Testis (tissue), 3 donors: ENCODE measurements around the gene RASGRF1. TPM values are rescaled to one million over a fixed set of nuclear protein-coding genes. Genes with fewer than 3 reads are reported as not detected.

ENCODE experiments used
- DNase-seq: peaks from one replicate; pipeline ENCODE4 v3.0.0-alpha.2; 2019
- H3K27ac ChIP-seq, 2 donors: fragments of 200-600 bp; sonication (generic); one replicate each; pipeline ENCODE4 v1.5.1; 2019
- H3K27me3 ChIP-seq: fragments of 200-600 bp; sonication (generic); one replicate; pipeline ENCODE4 v1.5.1; 2019
- H3K36me3 ChIP-seq: fragments of 200-600 bp; sonication (generic); one replicate; pipeline ENCODE4 v1.5.1; 2017; ENCODE audit warnings: low read depth; ENCODE audit errors: missing control alignments
- H3K4me1 ChIP-seq: fragments of 200-600 bp; sonication (generic); one replicate; pipeline ENCODE4 v1.5.1; 2019
- H3K4me3 ChIP-seq, 2 donors: fragments of 200-600 bp; sonication (generic); one replicate each; pipeline ENCODE4 v1.5.1; 2017 to 2019
- H3K9me3 ChIP-seq: fragments of 200-600 bp; sonication (generic); one replicate; pipeline ENCODE4 v1.5.1; 2017
- CTCF ChIP-seq, 3 experiments: fragments of 450-650 bp in 2 of 3; fragments of 200-600 bp in 1 of 3; sonication (generic) in 1 of 3; IDR thresholded peaks; one replicate each; pipeline ENCODE4 v1.5.1; 2016 to 2019; ENCODE audit warnings: antibody characterized with exemption in 3 of 3, mild to moderate bottlenecking in 2 of 3, moderate library complexity in 1 of 3
- POLR2A ChIP-seq: fragments of 450-650 bp; IDR thresholded peaks from one replicate; pipeline ENCODE4 v1.6.1; 2017; ENCODE audit warnings: antibody characterized with exemption, mild to moderate bottlenecking, moderate library complexity
- WGBS, 2 donors: methylation state at CpG; one replicate each; pipeline ENCODE4 v1.1.5; 2018; 5-methylcytosine and 5-hydroxymethylcytosine counted together
- intact Hi-C: fragments of 100-400 bp; cut with DNase I; formaldehyde crosslinking; loops from one replicate; pipeline ENCODE4 v1.15.1; 2023; ENCODE audit warnings: low total_unique reads
- polyA plus RNA-seq: library from polyadenylated mRNA; stranded (reverse); fragments of 350-450 nt; fragmentation: Illumina TruSeq; extraction: RNeasy Lipid Tissue Mini Kit (QIAGEN cat#74804); gene quantifications from one replicate; pipeline ENCODE4 v1.2.3, GENCODE V29; 2014; ENCODE audit warnings: low read depth, low replicate concordance; ENCODE audit not compliant: insufficient read depth
- total RNA-seq, 2 donors: library from RNA; depleted of rRNA; stranded (reverse); fragments of >200 nt; gene quantifications; one replicate each; pipeline ENCODE4 v1.2.3, GENCODE V29; 2016

Gene RASGRF1
- total and polyA plus RNA-seq, 3 donors from 2014 or later = 2.6 to 3.3 (median 3.1) TPM

- no peaks in the 10 kb centered on the region for H3K36me3 ChIP-seq
- intact Hi-C loops = no loop called here
- no peaks in the 10 kb centered on the region for H3K27me3 ChIP-seq
- TF ChIP-seq POLR2A (no peak), CTCF (IDR thresholded peaks at IDR 0.05) (no peak)
- H3K4me1 ChIP-seq = no peaks in the 10 kb centered on the region
- H3K4me3 ChIP-seq = no peak overlapping the region
- H3K27ac ChIP-seq = no peak overlapping the region
- no peaks in the 10 kb centered on the region for H3K9me3 ChIP-seq
- DNase-seq = no peak
Measured at GRCh38 chr15:79132361-79132760, 41.8 kb upstream of the RASGRF1 start.

- intact Hi-C loops = no loop called here
- H3K4me1 ChIP-seq = no peaks in the 10 kb centered on the region
- H3K36me3 ChIP-seq = no peaks in the 10 kb centered on the region
- H3K27ac ChIP-seq = no peak overlapping the region
- H3K4me3 ChIP-seq = no peak overlapping the region
- H3K9me3 ChIP-seq = no peaks in the 10 kb centered on the region
- no peaks in the 10 kb centered on the region for H3K27me3 ChIP-seq
- TF ChIP-seq CTCF (IDR thresholded peaks at IDR 0.05) = no peak
- no peak for TF ChIP-seq POLR2A
- WGBS, 2 donors = 77 to 79% methylated on average over 4 of the region's 4 CpGs
- DNase-seq = no peak
Measured at GRCh38 chr15:79130535-79131130, 40.1 kb upstream of the RASGRF1 start.

GRCh38 chr15:79129235-79129634 lies 38.7 kb upstream of the RASGRF1 start:
- H3K9me3 ChIP-seq = no peaks in the 10 kb centered on the region
- no peaks in the 10 kb centered on the region for H3K4me1 ChIP-seq
- WGBS, 2 donors = 84 to 88% methylated on average over 3 of the region's 3 CpGs
- H3K27me3 ChIP-seq = no peaks in the 10 kb centered on the region
- intact Hi-C loops = no loop called here
- H3K27ac ChIP-seq = no peak overlapping the region
- TF ChIP-seq CTCF (IDR thresholded peaks at IDR 0.05) = no peak
- TF ChIP-seq POLR2A = no peak
- H3K4me3 ChIP-seq = no peak overlapping the region
- no peaks in the 10 kb centered on the region for H3K36me3 ChIP-seq
- no peak for DNase-seq

- Histone ChIP-seq H3K27me3 (no peaks in the 10 kb centered on the region), H3K27ac (no peak overlapping the region), H3K4me1 (no peaks in the 10 kb centered on the region), H3K4me3 (no peak overlapping the region), H3K36me3 (no peaks in the 10 kb centered on the region), H3K9me3 (no peaks in the 10 kb centered on the region)
- TF ChIP-seq POLR2A = no peak
- no peak for TF ChIP-seq CTCF (IDR thresholded peaks at IDR 0.05)
- no peak for DNase-seq
- WGBS, 2 donors = 65% methylated on average over 3 of the region's 3 CpGs
- intact Hi-C loops = no loop called here
Measured at GRCh38 chr15:79128556-79128955, 38.0 kb upstream of the RASGRF1 start.

- no peak for DNase-seq
- H3K4me3 ChIP-seq = no peak overlapping the region
- H3K27me3 ChIP-seq = no peaks in the 10 kb centered on the region
- intact Hi-C loops = no loop called here
- H3K9me3 ChIP-seq = no peaks in the 10 kb centered on the region
- H3K36me3 ChIP-seq = no peaks in the 10 kb centered on the region
- H3K4me1 ChIP-seq = no peaks in the 10 kb centered on the region
- 49 to 50% methylated on average over 3 of the region's 3 CpGs for WGBS, 2 donors
- no peak for TF ChIP-seq CTCF (IDR thresholded peaks at IDR 0.05)
- TF ChIP-seq POLR2A = no peak
- no peak overlapping the region for H3K27ac ChIP-seq
Measured at GRCh38 chr15:79124388-79124787, 33.8 kb upstream of the RASGRF1 start.
